Adrenal gland (tissue), 12 donors: ENCODE measurements around the gene CENPP. TPM values are rescaled to one million over a fixed set of nuclear protein-coding genes. Genes with fewer than 3 reads are reported as not detected.

Experiments used
- DNase-seq, 7 donors: peaks; one replicate each; pipeline ENCODE4 v3.0.0-alpha.2; 2019 to 2020
- H3K27ac ChIP-seq, 5 donors: fragments of 200-600 bp; sonication (generic) in 4 of 5; 1 replicate in 3 of 5; 2 replicates in 2 of 5; pipeline versions ENCODE4 v1.5.1 to v1.8.0; 2016 to 2020; ENCODE audit warnings: mild to moderate bottlenecking in 1 of 5
- H3K27me3 ChIP-seq: fragments of 200-600 bp; 2 replicates; pipeline ENCODE4 v1.8.0; 2021
- H3K36me3 ChIP-seq, 2 donors: fragments of 200-600 bp; replicated peaks in 1 of 2; 1 replicate in 1 of 2; 2 replicates in 1 of 2; pipeline versions ENCODE4 v1.5.1 to v1.8.0; 2018 to 2022
- H3K4me1 ChIP-seq, 2 donors: fragments of 200-600 bp; replicated peaks in 1 of 2; 1 replicate in 1 of 2; 2 replicates in 1 of 2; pipeline versions ENCODE4 v1.5.1 to v1.8.0; 2018 to 2021
- H3K4me3 ChIP-seq, 4 donors: fragments of 200-600 bp; sonication (generic) in 3 of 4; one replicate each; pipeline ENCODE4 v1.5.1; 2016 to 2018
- H3K9me3 ChIP-seq, 3 donors: fragments of 200-600 bp; sonication (generic) in 1 of 3; replicated peaks in 1 of 3; 1 replicate in 2 of 3; 2 replicates in 1 of 3; pipeline versions ENCODE4 v1.5.1 to v1.8.0; 2016 to 2021
- CTCF ChIP-seq, 6 experiments: fragments of 450-650 bp in 4 of 6; fragments of 200-600 bp in 2 of 6; sonication (generic) in 1 of 6; IDR thresholded peaks; 1 replicate in 5 of 6; 2 replicates in 1 of 6; pipeline versions ENCODE4 v1.5.1 to v1.8.0; 2016 to 2021; ENCODE audit warnings: antibody characterized with exemption in 6 of 6, mild to moderate bottlenecking in 2 of 6, moderate library complexity in 1 of 6
- POLR2A ChIP-seq, 2 donors: fragments of 450-650 bp; IDR thresholded peaks; one replicate each; pipeline ENCODE4 v1.6.1; 2017; ENCODE audit warnings: antibody characterized with exemption in 2 of 2, mild to moderate bottlenecking in 2 of 2, moderate library complexity in 1 of 2
- WGBS, 4 donors: extraction: QIAGEN DNeasy Blood & Tissue Kit in 2 of 4; methylation state at CpG; one replicate each; pipeline versions ENCODE4 v1.1.5 to v1.1.7; 2013 to 2017; 5-methylcytosine and 5-hydroxymethylcytosine counted together
- intact Hi-C, 2 donors: fragments of 100-400 bp; cut with DNase I; formaldehyde crosslinking; loops; one replicate each; pipeline versions ENCODE4 v1.14.1 to v1.15.0; 2022 to 2023
- polyA plus RNA-seq, 3 donors: library from polyadenylated mRNA; stranded (reverse); fragments of 200-250 nt in 2 of 3; fragments of 350-450 nt in 1 of 3; fragmentation: Illumina TruSeq in 1 of 3; extraction: RNeasy Lipid Tissue Mini Kit (QIAGEN cat#74804) in 1 of 3; gene quantifications; one replicate each; pipeline ENCODE4 v1.2.3, GENCODE V29; 2013 to 2014
- total RNA-seq, 9 donors: library from RNA; depleted of rRNA in 4 of 9; stranded (reverse); fragments of >200 nt in 4 of 9; fragments of 120-200 nt in 1 of 9; fragmentation: NEBNext Ultra II Directional in 1 of 9; extraction: Animal tissue kit (Norgen Biotek cat#: 25700) in 1 of 9; gene quantifications; one replicate each; pipeline versions ENCODE4 v1.1.0 to v1.2.4, GENCODE V29; 2013 to 2023
- donor health status: healthy with polysubstance abuse.
- donor health status: Bipolar disorder and iron deficiency.
- donor health status: DM: yes; HTN: yes; CAD: no.
- donor health status: DM: no; HTN: no; CAD: no.
- donor health status: DM: no; HTN: no; CAD: no.
- donor health status: DM: yes; HTN: yes; CAD: no.

Gene CENPP
- total and polyA plus RNA-seq, 12 donors = 1.1 to 14.0 (median 3.1) TPM

- no peaks in the 10 kb centered on the region for H3K9me3 ChIP-seq
- no peak overlapping the region for H3K4me3 ChIP-seq
- intact Hi-C loops = no loop called here
- WGBS, 4 donors = 67 to 79% (median 71%) methylated on average over 3 of the region's 3 CpGs
- no peaks in the 10 kb centered on the region for H3K36me3 ChIP-seq
- peak overlapping the region in 2 of 5 donors; percentile 50 to 53 for H3K27ac ChIP-seq
- peaks cover 0 to 9% of the 10 kb centered on the region in 2 donors for H3K4me1 ChIP-seq
- DNase-seq = peak in 2 of 7 donors; percentile 33 to 47
- TF ChIP-seq CTCF (IDR thresholded peaks at IDR 0.05) (no peak), POLR2A (IDR thresholded peaks at IDR 0.05) (no peak)
- H3K27me3 ChIP-seq = no peaks in the 10 kb centered on the region
These were observed 180.6 kb downstream of the CENPP start for GRCh38 chr9:92506184-92506857.

GRCh38 chr9:92507005-92507404, 181.3 kb downstream of the CENPP start:
- no peak for TF ChIP-seq POLR2A (IDR thresholded peaks at IDR 0.05)
- TF ChIP-seq CTCF (IDR thresholded peaks at IDR 0.05) = no peak
- H3K36me3 ChIP-seq = no peaks in the 10 kb centered on the region
- no peak for DNase-seq
- peaks cover 0 to 9% of the 10 kb centered on the region in 2 donors for H3K4me1 ChIP-seq
- peak overlapping the region in 2 of 5 donors; percentile 52 to 53 for H3K27ac ChIP-seq
- WGBS, 4 donors = 57 to 96% (median 91%) methylated on average over 1 to 2 of the region's 2 CpGs
- intact Hi-C loops = no loop called here
- H3K4me3 ChIP-seq = no peak overlapping the region
- no peaks in the 10 kb centered on the region for H3K9me3 ChIP-seq
- H3K27me3 ChIP-seq = no peaks in the 10 kb centered on the region

GRCh38 chr9:92507496-92507895, 181.7 kb downstream of the CENPP start:
- TF ChIP-seq POLR2A (IDR thresholded peaks at IDR 0.05) (no peak), CTCF (IDR thresholded peaks at IDR 0.05) (no peak)
- intact Hi-C loops = no loop called here
- Histone ChIP-seq H3K4me3 (no peak overlapping the region), H3K36me3 (no peaks in the 10 kb centered on the region), H3K27me3 (no peaks in the 10 kb centered on the region), H3K27ac (peak overlapping the region in 1 of 5 donors; percentile 55), H3K4me1 (peaks cover 0 to 9% of the 10 kb centered on the region in 2 donors), H3K9me3 (no peaks in the 10 kb centered on the region)
- no peak for DNase-seq
- WGBS, 4 donors = 65 to 72% (median 66%) methylated on average over 4 of the region's 4 CpGs

- H3K4me3 ChIP-seq = no peak overlapping the region
- intact Hi-C loops = no loop called here
- no peak for DNase-seq
- WGBS, 4 donors = 59 to 81% (median 71%) methylated on average over 4 to 10 of the region's 10 CpGs
- TF ChIP-seq POLR2A (IDR thresholded peaks at IDR 0.05) (no peak), CTCF (IDR thresholded peaks at IDR 0.05) (no peak)
- no peaks in the 10 kb centered on the region for H3K27me3 ChIP-seq
- peak overlapping the region in 1 of 5 donors; percentile 55 for H3K27ac ChIP-seq
- H3K9me3 ChIP-seq = no peaks in the 10 kb centered on the region
- peaks cover 0 to 9% of the 10 kb centered on the region in 2 donors for H3K4me1 ChIP-seq
- H3K36me3 ChIP-seq = no peaks in the 10 kb centered on the region
These were observed 182.5 kb downstream of the CENPP start for GRCh38 chr9:92508018-92508820.
